HG02759 (cell line): ENCODE results near the gene ZFHX2.
A peak's percentile ranks its signal among the peaks of the same experiment; 100 is the strongest.
"Not testable (repeated sequence)": the region's sequence is repeated elsewhere in the genome, so short reads cannot be mapped to it uniquely, and the experiment has no call there.

Experiments used
- ATAC-seq: cut with Tn5 transposase; IDR thresholded peaks from one replicate; pipeline ENCODE4 v1.9.1; 2021; ENCODE audit warnings: mild to moderate bottlenecking, moderate library complexity; ENCODE audit not compliant: unreplicated experiment

The ZFHX2 gene

GRCh38 chr14:23551266-23552028 lies at the start of gene ZFHX2:
TSS of gene ZFHX2 (minus strand) at chr14:23551765. CDS start at chr14:23535325, 16,440 bp downstream.
- peak; percentile 58 for ATAC-seq

- no peak for ATAC-seq
Observed at GRCh38 chr14:23600806-23601205, 49.2 kb upstream of the ZFHX2 start.

GRCh38 chr14:23600322-23600707 lies 48.8 kb upstream of the ZFHX2 start:
- ATAC-seq: no peak

- not testable (repeated sequence) for ATAC-seq
Observed at GRCh38 chr14:23594191-23594590, 42.6 kb upstream of the ZFHX2 start.

GRCh38 chr14:23590198-23590597 lies 38.6 kb upstream of the ZFHX2 start:
- no peak for ATAC-seq

GRCh38 chr14:23589606-23590005 lies 38.0 kb upstream of the ZFHX2 start:
- no peak for ATAC-seq

GRCh38 chr14:23588884-23589598 lies 37.5 kb upstream of the ZFHX2 start:
- ATAC-seq: peak; percentile 99

- not testable (repeated sequence) for ATAC-seq
Observed at GRCh38 chr14:23584527-23585203, 33.1 kb upstream of the ZFHX2 start.

- ATAC-seq: not testable (repeated sequence)
Observed at GRCh38 chr14:23583761-23584526, 32.4 kb upstream of the ZFHX2 start.

- no peak for ATAC-seq
Observed at GRCh38 chr14:23582906-23583760, 31.6 kb upstream of the ZFHX2 start.

GRCh38 chr14:23580948-23581281 lies 29.4 kb upstream of the ZFHX2 start:
- no peak for ATAC-seq

GRCh38 chr14:23580152-23580926 lies 28.8 kb upstream of the ZFHX2 start:
- ATAC-seq: no peak

GRCh38 chr14:23579739-23580138 lies 28.2 kb upstream of the ZFHX2 start:
- ATAC-seq: no peak

GRCh38 chr14:23579311-23579630 lies 27.7 kb upstream of the ZFHX2 start:
- ATAC-seq: no peak

GRCh38 chr14:23578560-23579310 lies 27.2 kb upstream of the ZFHX2 start, which contains the start of gene JPH4:
TSS of gene JPH4 (minus strand) at chr14:23578790. CDS start at chr14:23577453, 1,337 bp downstream.
- no peak for ATAC-seq

GRCh38 chr14:23577710-23578392 lies 26.3 kb upstream of the ZFHX2 start:
- no peak for ATAC-seq

GRCh38 chr14:23577004-23577681 lies 25.6 kb upstream of the ZFHX2 start:
- ATAC-seq: no peak
